Breast epithelium (tissue), 4 donors: ENCODE results near the gene TBC1D8. TPM values are rescaled to one million over a fixed set of nuclear protein-coding genes. Genes with fewer than 3 reads are reported as not detected.
A peak's percentile ranks its signal among the peaks of the same experiment; 100 is the strongest.

Source experiments
- DNase-seq, 2 donors: peaks; one replicate each; pipeline ENCODE4 v3.0.0-alpha.2; 2019; ENCODE audit warnings: low spot score in 2 of 2
- H3K27ac ChIP-seq, 2 donors: fragments of 200-600 bp; sonication (generic) in 1 of 2; one replicate each; pipeline ENCODE4 v1.5.1; 2016 to 2019; ENCODE audit warnings: mild to moderate bottlenecking in 1 of 2
- H3K27me3 ChIP-seq, 2 donors: fragments of 200-600 bp; sonication (generic) in 1 of 2; one replicate each; pipeline versions ENCODE4 v1.5.1 to v1.6.0; 2017 to 2019; ENCODE audit warnings: control low read depth in 1 of 2, mild to moderate bottlenecking in 1 of 2
- H3K36me3 ChIP-seq: fragments of 200-600 bp; one replicate; pipeline ENCODE4 v1.5.1; 2019
- H3K4me1 ChIP-seq, 2 donors: fragments of 200-600 bp; sonication (generic); one replicate each; pipeline ENCODE4 v1.5.1; 2016 to 2019; ENCODE audit warnings: control low read depth in 1 of 2
- H3K4me3 ChIP-seq, 3 donors: fragments of 200-600 bp; sonication (generic); 1 replicate in 2 of 3; 2 replicates in 1 of 3; pipeline ENCODE4 v1.5.1; 2016 to 2019; ENCODE audit warnings: mild to moderate bottlenecking in 3 of 3, moderate library complexity in 2 of 3
- H3K9me3 ChIP-seq, 2 donors: fragments of 200-600 bp; sonication (generic) in 1 of 2; one replicate each; pipeline ENCODE4 v1.5.1; 2016 to 2019; ENCODE audit warnings: control low read depth in 1 of 2
- POLR2A ChIP-seq: fragments of 450-650 bp; IDR thresholded peaks from one replicate; pipeline ENCODE4 v1.6.1; 2016; ENCODE audit warnings: antibody characterized with exemption, mild to moderate bottlenecking, moderate library complexity
- POLR2AphosphoS5 ChIP-seq, 3 donors: sonication (generic); formaldehyde crosslinking; IDR thresholded peaks; one replicate each; pipeline ENCODE4 v1.6.1; 2017; ENCODE audit warnings: antibody characterized with exemption in 3 of 3
- intact Hi-C: fragments of 100-400 bp; cut with DNase I; formaldehyde crosslinking; loops from one replicate; pipeline ENCODE4 v1.15.1; 2023; ENCODE audit warnings: low total_unique reads
- total RNA-seq, 3 donors: library from RNA; depleted of rRNA; stranded (reverse); fragments of >200 nt; gene quantifications; one replicate each; pipeline ENCODE4 v1.1.0, GENCODE V29; 2016
- TF ChIP-seq, protein P1 (sequence below), 3 donors: fragments of 450-650 bp; IDR thresholded peaks; one replicate each; pipeline ENCODE4 v1.5.1; 2016 to 2017; ENCODE audit warnings: antibody characterized with exemption in 3 of 3, mild to moderate bottlenecking in 3 of 3, moderate library complexity in 3 of 3

TBC1D8 gene
- total RNA-seq, 3 donors from 2014 or later, result 19.5 to 92.4 (median 89.7) TPM

DNA sequence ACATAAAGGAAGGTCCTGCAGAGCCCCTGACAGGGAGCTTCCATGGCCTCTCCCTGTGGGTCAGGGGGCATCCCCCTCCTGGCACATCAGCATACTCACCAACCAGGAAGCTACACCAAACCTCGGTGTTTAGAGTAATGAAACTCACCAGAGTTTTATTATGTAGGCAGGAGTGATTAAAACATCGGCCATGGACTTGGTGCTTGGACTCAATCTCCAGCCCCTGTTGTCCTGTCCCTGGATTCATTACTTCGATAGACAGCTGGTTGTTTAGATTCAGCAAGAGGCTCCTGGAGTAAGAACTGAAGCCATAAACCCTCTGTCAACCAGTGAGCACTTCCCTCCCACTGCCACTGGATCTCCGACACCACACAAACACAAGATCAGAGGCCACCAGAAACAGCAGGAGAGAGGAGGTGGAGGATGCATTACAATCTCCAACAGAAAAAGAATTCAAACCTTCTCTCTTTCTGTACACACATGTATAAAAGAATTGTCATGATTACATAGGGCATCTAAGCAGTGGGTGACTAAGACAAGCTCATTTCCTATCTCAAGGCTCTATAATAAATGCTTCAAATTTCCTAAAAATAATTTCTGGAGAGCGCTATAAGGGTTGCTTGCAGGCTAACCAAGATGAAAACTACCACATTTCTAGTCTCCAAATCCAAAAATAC is 27.2 kb downstream of the TBC1D8 start:
- Histone ChIP-seq H3K9me3 (no peaks in the 10 kb centered on the region), H3K4me3 (no peak overlapping the region), H3K27ac (peak overlapping the region; percentile 81 to 85), H3K4me1 (peaks cover 9 to 38% of the 10 kb centered on the region in 2 donors), H3K36me3 (no peaks in the 10 kb centered on the region), H3K27me3 (no peaks in the 10 kb centered on the region)
- no peak for DNase-seq
- TF ChIP-seq POLR2A, result no peak
- no peak for TF ChIP-seq POLR2AphosphoS5 (IDR thresholded peaks at IDR 0.05)
- TF ChIP-seq, protein P1, sequence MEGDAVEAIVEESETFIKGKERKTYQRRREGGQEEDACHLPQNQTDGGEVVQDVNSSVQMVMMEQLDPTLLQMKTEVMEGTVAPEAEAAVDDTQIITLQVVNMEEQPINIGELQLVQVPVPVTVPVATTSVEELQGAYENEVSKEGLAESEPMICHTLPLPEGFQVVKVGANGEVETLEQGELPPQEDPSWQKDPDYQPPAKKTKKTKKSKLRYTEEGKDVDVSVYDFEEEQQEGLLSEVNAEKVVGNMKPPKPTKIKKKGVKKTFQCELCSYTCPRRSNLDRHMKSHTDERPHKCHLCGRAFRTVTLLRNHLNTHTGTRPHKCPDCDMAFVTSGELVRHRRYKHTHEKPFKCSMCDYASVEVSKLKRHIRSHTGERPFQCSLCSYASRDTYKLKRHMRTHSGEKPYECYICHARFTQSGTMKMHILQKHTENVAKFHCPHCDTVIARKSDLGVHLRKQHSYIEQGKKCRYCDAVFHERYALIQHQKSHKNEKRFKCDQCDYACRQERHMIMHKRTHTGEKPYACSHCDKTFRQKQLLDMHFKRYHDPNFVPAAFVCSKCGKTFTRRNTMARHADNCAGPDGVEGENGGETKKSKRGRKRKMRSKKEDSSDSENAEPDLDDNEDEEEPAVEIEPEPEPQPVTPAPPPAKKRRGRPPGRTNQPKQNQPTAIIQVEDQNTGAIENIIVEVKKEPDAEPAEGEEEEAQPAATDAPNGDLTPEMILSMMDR (IDR thresholded peaks at IDR 0.05), result no peak
- intact Hi-C loops, result loop anchor here (10.0 kb wide), 1 partner anchor 59 kb away; no protein-coding TSS in a partner anchor

DNA sequence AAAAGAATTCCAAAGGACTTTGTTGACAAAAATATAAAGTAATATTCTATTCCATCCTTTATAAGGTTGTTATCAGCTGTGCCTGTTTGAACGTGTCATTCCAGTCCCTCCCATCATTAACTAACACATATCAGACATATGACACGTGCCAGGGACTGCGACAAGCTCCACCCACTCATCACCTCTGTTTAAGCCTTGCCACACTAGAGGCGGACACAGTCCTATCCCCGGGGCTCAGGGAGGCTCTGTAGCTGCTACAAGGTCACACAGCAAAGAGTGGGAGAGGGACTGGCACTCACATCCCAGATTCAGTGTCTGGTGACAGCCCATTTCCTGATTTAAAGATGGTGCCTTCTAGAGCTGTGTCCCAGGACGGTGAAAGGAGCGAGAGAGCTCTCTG is 30.0 kb downstream of the TBC1D8 start:
- TF ChIP-seq POLR2A, result no peak
- H3K27ac ChIP-seq, result peak overlapping the region; percentile 85 to 89
- intact Hi-C loops, result loop anchor here (10.0 kb wide), 1 partner anchor 56 kb away; no protein-coding TSS in a partner anchor

DNA sequence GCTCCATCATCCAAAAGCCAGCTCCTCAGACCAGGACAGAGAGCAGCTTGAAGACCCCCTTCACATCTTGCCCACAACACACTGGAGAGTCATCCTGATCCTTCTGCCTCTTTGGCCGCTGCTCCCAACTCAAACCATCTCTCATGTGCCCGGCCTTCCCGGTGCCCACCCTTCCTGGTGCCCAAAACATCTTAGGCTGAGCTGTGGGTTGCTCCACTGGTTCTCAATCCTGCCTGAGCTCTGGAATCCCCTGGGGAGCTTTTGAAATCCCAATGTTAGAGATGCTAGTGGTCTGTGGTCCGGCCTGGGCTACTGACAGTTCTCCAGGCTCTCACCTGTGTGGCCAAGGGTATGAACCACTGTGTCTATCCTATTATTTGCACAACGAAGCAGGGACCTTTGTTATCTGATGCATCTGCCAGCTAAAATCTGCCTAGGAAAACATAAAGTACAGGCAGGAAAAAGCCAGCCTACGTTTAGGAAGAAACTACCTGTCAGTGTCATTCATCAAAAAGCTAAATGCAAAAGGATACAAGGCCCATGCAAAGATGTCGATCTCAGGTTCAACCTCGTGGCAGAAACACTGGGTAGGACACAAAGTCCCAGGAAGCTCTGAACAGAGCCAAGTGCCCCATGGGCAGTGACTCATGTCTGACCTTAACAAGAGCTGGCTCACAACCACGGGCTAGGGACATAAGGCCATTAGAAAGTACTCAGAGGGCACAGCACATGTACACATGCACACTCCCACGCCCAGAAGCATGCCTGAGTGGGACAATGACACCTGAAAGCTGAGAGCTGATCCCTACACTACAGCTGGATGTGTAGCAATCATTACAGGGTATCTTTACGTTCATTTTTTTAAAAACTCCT is 30.8 kb downstream of the TBC1D8 start:
- Histone ChIP-seq H3K4me1 (peaks cover 9 to 35% of the 10 kb centered on the region in 2 donors), H3K4me3 (no peak overlapping the region), H3K36me3 (no peaks in the 10 kb centered on the region), H3K27me3 (no peaks in the 10 kb centered on the region), H3K27ac (peak overlapping the region; percentile 85 to 89), H3K9me3 (no peaks in the 10 kb centered on the region)
- intact Hi-C loops, result loop anchor here (10.0 kb wide), 1 partner anchor 56 kb away; no protein-coding TSS in a partner anchor
- TF ChIP-seq, protein P1 (IDR thresholded peaks at IDR 0.05), result no peak
- TF ChIP-seq POLR2AphosphoS5 (IDR thresholded peaks at IDR 0.05) (peak; percentile 89 to 98 (median 92)), POLR2A (no peak)
- DNase-seq, result peak; percentile 90 to 95

More for the DNA sequence above, 30.0 kb downstream of the TBC1D8 start:
- no peaks in the 10 kb centered on the region for H3K9me3 ChIP-seq
- no peaks in the 10 kb centered on the region for H3K36me3 ChIP-seq
- H3K4me1 ChIP-seq, result peaks cover 9 to 38% of the 10 kb centered on the region in 2 donors
- no peak overlapping the region for H3K4me3 ChIP-seq
- no peak for DNase-seq
- H3K27me3 ChIP-seq, result no peaks in the 10 kb centered on the region

DNA sequence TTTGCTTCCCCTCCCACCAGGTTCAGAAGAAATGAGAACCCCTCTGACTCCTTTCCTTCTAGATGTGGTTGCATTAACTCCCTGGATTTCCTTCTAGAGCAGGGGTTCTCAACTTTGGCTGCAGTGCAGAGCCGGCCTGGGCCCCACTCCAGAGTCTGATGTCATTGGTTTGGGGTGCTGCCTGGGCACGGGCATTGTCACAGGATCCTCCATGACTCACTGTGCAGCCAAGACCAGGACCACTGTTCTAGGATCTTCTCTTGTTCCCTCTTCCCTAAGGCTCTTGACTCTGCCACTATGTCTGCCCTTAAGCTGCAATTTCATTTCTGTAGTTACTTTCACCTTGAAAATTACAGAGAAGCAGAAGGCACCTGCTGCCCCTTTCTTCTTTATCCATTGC is 31.8 kb downstream of the TBC1D8 start:
- H3K27ac ChIP-seq, result peak overlapping the region; percentile 85 to 89
- intact Hi-C loops, result no loop called here
- peaks cover 9 to 27% of the 10 kb centered on the region in 2 donors for H3K4me1 ChIP-seq

DNA sequence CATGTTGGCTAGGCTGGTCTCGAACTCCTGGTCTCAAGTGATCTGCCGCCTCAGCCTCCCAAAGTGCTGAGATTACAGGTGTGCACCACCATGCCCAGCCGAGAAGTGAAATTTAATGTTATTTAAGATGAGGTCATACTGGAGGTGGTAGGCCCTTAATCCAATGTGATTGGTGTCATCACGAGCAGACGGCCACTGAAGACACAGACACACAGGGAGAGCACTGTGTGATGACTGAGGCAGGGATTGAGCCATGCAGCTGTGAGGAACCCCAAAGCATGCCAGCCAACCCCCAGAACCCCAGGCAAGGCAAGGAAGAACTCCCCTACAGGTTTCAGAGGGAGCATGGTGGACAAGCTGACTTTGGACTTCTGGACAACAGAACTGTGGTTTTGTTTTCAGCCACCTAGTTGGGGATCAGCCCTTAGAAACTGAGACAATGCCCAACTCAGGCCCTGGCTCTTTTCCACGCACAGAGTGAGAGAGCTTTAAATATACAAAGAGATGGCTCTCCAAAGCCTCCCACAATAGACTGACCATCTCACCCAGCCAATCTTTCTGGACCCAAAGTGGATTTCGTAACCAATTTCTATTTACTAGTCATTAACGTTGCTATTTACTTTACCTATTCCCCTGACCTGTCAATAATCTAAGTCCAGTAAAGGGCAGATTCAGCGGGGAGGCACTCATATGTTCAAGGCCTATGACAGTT is 34.2 kb downstream of the TBC1D8 start:
- Histone ChIP-seq H3K36me3 (no peaks in the 10 kb centered on the region), H3K9me3 (no peaks in the 10 kb centered on the region), H3K27me3 (no peaks in the 10 kb centered on the region), H3K27ac (peak overlapping the region; percentile 75 to 82), H3K4me3 (no peak overlapping the region), H3K4me1 (peaks cover 20 to 43% of the 10 kb centered on the region in 2 donors)
- DNase-seq, result no peak
- TF ChIP-seq POLR2AphosphoS5 (IDR thresholded peaks at IDR 0.05), result no peak
- TF ChIP-seq, protein P1 (IDR thresholded peaks at IDR 0.05), result no peak
- TF ChIP-seq POLR2A, result no peak
- intact Hi-C loops, result no loop called here

More for the DNA sequence above, 31.8 kb downstream of the TBC1D8 start:
- DNase-seq, result no peak
- Histone ChIP-seq H3K27me3 (no peaks in the 10 kb centered on the region), H3K36me3 (no peaks in the 10 kb centered on the region), H3K9me3 (no peaks in the 10 kb centered on the region), H3K4me3 (no peak overlapping the region)
- TF ChIP-seq, protein P1 (IDR thresholded peaks at IDR 0.05), result no peak
- TF ChIP-seq POLR2AphosphoS5 (IDR thresholded peaks at IDR 0.05) (no peak), POLR2A (no peak)
